SJSA1 (cell line): ENCODE data around the gene LRRC75A. TPM values are rescaled to one million over a fixed set of nuclear protein-coding genes. Genes with fewer than 3 reads are reported as not detected.
A peak's percentile ranks its signal among the peaks of the same experiment; 100 is the strongest.
"Not testable (repeated sequence)": the region's sequence is repeated elsewhere in the genome, so short reads cannot be mapped to it uniquely, and the experiment has no call there.

Source experiments
- DNase-seq, 2 experiments: peaks; one replicate each; pipeline ENCODE4 v3.0.0-alpha.2; 2015 to 2020; ENCODE audit warnings: low spot score in 2 of 2, low read depth in 1 of 2
- H3K27ac ChIP-seq: fragments of 250-450 bp; sonication (Bioruptor Pico); 2 replicates; pipeline ENCODE4 v1.5.1; 2020; ENCODE audit warnings: mild to moderate bottlenecking, moderate library complexity
- H3K27me3 ChIP-seq: fragments of 250-450 bp; sonication (Bioruptor Pico); replicated peaks from 2 replicates; pipeline ENCODE4 v1.5.1; 2020; ENCODE audit warnings: mild to moderate bottlenecking, moderate library complexity
- H3K36me3 ChIP-seq: fragments of 250-450 bp; sonication (Bioruptor Pico); 2 replicates; pipeline ENCODE4 v1.5.1; 2020; ENCODE audit warnings: mild to moderate bottlenecking
- H3K4me1 ChIP-seq: fragments of 250-450 bp; sonication (Bioruptor Pico); replicated peaks from 2 replicates; pipeline ENCODE4 v1.6.1; 2021; ENCODE audit warnings: mild to moderate bottlenecking
- H3K4me3 ChIP-seq: fragments of 250-450 bp; sonication (Bioruptor Pico); 2 replicates; pipeline ENCODE4 v1.5.1; 2020; ENCODE audit warnings: mild to moderate bottlenecking
- H3K9me3 ChIP-seq: fragments of 250-450 bp; sonication (Bioruptor Pico); replicated peaks from 2 replicates; pipeline ENCODE4 v1.5.1; 2020; ENCODE audit warnings: mild to moderate bottlenecking
- total RNA-seq: library from RNA; depleted of rRNA; stranded (reverse); fragments of >200 nt; shearing (Covaris generic); gene quantifications from 2 replicates; pipeline ENCODE4 v1.2.3, GENCODE V29; 2014; rRNA removed

LRRC75A gene, protein sequence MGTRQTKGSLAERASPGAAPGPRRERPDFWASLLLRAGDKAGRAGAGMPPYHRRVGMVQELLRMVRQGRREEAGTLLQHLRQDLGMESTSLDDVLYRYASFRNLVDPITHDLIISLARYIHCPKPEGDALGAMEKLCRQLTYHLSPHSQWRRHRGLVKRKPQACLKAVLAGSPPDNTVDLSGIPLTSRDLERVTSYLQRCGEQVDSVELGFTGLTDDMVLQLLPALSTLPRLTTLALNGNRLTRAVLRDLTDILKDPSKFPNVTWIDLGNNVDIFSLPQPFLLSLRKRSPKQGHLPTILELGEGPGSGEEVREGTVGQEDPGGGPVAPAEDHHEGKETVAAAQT
- total RNA-seq = 0.39 TPM in 1 of 2 replicates, not detected in the other

DNA sequence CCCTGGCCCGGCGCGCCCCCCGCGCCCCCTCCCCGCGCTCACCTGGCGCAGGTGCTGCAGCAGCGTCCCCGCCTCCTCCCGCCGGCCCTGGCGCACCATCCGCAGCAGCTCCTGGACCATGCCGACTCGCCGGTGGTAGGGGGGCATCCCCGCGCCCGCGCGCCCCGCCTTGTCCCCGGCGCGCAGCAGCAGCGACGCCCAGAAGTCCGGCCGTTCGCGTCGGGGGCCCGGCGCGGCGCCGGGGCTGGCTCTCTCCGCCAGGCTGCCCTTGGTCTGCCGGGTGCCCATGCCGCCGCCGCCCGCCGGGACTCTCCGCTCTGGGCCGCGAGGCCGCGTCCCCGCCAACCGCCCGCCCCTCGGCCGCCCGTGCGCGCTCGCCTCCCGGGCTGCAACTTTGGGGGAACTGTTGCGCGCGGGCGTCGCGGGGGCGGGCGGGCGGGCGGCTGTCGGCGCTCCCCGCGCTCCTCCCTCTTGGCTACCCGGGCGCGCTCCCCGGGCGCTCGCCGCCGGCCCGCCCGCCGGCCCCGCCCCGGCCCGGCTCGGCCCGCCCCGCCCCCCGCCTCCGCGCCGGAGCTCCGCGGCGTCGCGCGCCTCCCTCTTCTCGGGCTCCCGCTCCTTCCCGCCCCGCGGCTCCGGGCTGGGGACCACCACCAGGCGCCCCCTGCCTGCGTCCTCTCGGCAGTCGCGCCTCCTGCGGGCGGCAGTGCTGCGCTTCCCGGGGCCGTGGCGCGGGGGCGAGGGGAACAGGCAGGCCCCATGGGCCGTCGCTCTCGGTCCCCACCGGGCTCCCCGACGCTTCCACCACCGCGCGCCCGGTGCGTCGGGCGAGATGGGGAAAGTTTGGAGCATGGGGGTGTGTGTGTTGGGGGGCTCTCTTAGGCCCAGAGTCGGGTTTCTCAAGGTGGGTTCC lies at the start of gene LRRC75A:
LRRC75A (minus strand) TSS at position 491 of the 910 bp plus-strand sequence; CDS start at position 288, 203 bp downstream.
- Histone ChIP-seq H3K4me1 (peaks cover 10% of the 10 kb centered on the region), H3K27ac (no peak within 1 kb of the TSS), H3K4me3 (peak within 1 kb of the TSS; percentile 46), H3K27me3 (peaks cover 10% of the 10 kb centered on the region), H3K36me3 (no peaks in the 10 kb centered on the region), H3K9me3 (no peaks in the 10 kb centered on the region; the same call in 1 of the 2 replicates)
- no peak for DNase-seq

DNA sequence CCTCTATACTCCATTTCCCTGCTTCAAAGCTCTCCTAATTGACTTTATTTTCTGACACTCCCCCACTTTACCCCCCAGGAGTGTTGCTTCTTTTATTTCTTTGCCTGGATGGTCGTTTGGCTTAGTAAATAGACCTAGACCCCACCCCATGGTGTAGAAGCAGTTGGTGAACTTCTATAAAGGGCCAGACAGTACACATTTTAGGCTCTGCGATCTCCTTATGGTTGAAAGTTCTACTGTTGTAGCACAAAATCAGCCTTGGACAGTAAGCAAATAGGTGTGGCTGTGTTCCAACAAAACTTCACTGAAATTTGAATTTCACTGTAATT lies 45.1 kb upstream of the LRRC75A start:
- H3K9me3 ChIP-seq = no peaks in the 10 kb centered on the region
- no peak for DNase-seq
- no peaks in the 10 kb centered on the region for H3K4me1 ChIP-seq
- H3K27ac ChIP-seq = no peak overlapping the region
- H3K27me3 ChIP-seq = no peaks in the 10 kb centered on the region
- H3K36me3 ChIP-seq = no peaks in the 10 kb centered on the region
- H3K4me3 ChIP-seq = no peak overlapping the region

DNA sequence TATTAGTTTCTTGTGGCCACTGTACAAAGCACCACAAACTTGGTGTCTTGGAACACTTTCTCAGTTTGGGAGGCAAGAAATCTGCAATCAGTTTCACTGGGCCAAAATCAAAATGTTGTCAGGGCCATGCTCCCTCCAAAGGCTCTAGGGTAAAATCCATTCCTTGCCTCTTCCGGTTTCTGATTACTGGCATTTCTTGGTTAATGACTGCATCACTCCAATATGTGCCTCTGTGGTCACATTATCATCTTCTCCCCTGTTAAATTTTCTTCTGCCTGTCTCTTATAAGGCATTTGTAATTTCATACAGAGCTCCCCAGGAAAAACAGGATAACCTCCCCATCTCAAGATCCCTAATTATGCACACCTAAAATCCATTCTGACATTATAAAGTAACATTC lies 42.2 kb upstream of the LRRC75A start:
- no peaks in the 10 kb centered on the region for H3K4me1 ChIP-seq
- H3K36me3 ChIP-seq = no peaks in the 10 kb centered on the region
- H3K27me3 ChIP-seq = no peaks in the 10 kb centered on the region
- H3K27ac ChIP-seq = no peak overlapping the region
- no peak overlapping the region for H3K4me3 ChIP-seq
- H3K9me3 ChIP-seq = no peaks in the 10 kb centered on the region
- DNase-seq = no peak

DNA sequence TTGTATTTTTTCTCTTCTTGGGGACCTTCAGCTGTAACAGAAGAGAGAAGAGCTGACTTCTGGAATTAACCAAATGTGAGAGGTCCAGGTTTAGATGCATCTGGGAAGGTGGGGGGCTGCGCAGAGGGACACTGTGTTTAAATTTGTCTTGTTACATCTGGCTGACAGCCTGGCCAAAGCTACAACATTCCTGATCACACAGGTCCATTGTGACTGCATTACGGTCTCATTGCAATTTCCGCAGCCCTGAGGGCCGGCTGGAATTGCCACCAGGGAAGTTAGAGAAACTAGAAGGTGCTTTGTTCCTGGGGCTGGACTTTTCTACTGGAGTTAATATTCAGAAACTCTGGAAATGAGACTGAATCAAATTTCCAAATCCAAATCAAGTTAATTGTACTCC lies 37.9 kb upstream of the LRRC75A start:
- Histone ChIP-seq H3K27ac (no peak overlapping the region), H3K4me3 (no peak overlapping the region), H3K27me3 (no peaks in the 10 kb centered on the region), H3K36me3 (no peaks in the 10 kb centered on the region), H3K9me3 (no peaks in the 10 kb centered on the region), H3K4me1 (no peaks in the 10 kb centered on the region)
- DNase-seq = no peak

DNA sequence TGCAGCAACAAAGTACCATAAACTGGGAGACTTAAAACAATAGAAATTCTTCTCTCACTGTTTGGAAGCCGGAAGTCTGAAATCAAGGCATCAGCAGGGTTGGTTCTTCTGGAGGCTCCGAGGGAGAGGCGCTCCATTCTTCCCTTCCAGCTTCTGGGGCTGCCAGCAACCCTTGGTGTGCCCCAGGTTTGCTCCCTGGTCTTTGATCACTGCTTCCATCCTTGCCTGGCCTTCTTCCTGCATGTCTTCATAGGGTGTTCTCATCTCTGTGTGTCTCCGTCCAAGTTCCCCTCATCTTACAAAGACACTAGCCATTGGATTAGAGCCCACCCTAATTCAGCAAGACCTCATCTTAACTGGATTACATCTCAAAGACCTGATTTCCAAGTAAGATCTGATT lies 35.3 kb upstream of the LRRC75A start:
- Histone ChIP-seq H3K27me3 (no peaks in the 10 kb centered on the region), H3K9me3 (no peaks in the 10 kb centered on the region), H3K36me3 (no peaks in the 10 kb centered on the region), H3K4me3 (no peak overlapping the region), H3K27ac (no peak overlapping the region), H3K4me1 (no peaks in the 10 kb centered on the region)
- DNase-seq = no peak

DNA sequence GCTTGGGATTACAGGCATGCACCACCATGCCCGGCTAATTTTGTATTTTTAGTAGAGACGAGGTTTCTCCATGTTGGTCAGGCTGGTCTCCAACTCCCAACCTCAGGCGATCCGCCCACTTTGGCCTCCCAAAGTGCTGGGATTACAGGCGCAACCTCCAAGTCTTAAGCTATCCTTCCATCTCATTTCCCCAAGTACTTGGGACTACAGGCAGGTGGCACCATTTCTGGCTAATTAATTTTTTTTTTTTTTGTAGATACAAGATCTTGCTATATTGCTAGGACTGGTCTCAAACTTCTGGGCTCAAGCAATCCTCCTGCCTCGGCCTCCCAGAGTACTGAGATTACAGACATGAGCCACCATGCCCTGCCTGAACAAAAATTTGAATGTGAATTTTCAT lies 33.6 kb upstream of the LRRC75A start:
- H3K4me3 ChIP-seq, H3K27ac ChIP-seq, H3K36me3 ChIP-seq, DNase-seq, H3K27me3 ChIP-seq, H3K9me3 ChIP-seq, H3K4me1 ChIP-seq: not testable (repeated sequence)

DNA sequence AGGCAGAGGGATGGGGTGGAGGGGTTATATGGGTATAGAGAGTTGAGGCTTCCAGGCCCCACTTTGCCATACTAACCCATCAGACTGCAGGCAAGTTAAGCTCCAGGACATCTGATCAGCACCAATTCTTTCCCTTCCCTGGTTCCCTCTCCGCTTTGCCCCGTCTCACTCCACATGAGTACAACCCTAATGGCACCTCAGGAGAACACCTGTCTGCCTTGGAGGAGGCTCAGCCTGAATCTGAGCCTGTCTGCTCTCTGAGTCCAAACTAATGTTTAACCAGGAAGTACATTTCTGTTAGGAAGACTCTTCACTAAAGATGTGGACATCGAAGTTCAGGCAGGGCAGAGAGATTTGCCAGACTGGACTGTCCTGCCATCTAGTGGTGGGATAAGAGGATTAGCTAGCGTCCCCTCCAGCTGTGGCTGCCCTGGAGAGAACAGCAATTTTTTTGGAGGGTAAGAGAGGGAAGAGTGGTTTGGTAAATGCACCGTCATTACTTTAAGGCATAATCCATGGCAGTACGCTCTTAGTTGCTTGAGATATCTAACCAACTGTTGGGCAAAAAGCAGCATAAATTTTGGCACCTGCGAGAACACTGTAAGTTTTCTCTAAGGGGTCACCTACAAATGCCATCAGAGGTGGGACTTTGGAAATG lies 29.2 kb upstream of the LRRC75A start:
- Histone ChIP-seq H3K4me3 (no peak overlapping the region), H3K27ac (0 out of 2 replicates have a peak overlapping the region, but pooled peaks have one; percentile 7), H3K4me1 (peaks cover 14% of the 10 kb centered on the region), H3K27me3 (no peaks in the 10 kb centered on the region), H3K9me3 (no peaks in the 10 kb centered on the region), H3K36me3 (no peaks in the 10 kb centered on the region)
- peak; percentile 56 to 74 for DNase-seq

DNA sequence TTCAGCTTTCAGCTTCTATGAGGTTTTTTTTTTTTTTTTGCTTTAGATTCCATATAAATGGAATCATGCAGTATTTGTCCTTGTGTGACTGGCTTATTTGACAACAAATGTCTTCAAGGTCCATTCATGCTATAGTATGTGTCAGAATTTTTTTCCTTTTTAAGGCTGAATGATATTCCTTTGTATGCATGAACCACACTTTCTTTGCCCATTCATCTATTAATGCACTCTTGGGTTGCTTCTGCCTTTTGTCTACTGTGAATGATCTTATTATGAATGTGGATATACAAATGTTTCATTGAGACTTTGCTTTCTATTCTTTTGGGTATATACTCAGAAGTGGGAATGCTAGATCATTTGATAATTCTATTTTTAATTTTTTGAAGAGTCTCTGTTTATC lies 27.0 kb upstream of the LRRC75A start:
- H3K4me1 ChIP-seq = peaks cover 16% of the 10 kb centered on the region
- no peaks in the 10 kb centered on the region for H3K36me3 ChIP-seq
- H3K27me3 ChIP-seq = no peaks in the 10 kb centered on the region
- no peaks in the 10 kb centered on the region for H3K9me3 ChIP-seq
- no peak overlapping the region for H3K27ac ChIP-seq
- no peak for DNase-seq
- no peak overlapping the region for H3K4me3 ChIP-seq

DNA sequence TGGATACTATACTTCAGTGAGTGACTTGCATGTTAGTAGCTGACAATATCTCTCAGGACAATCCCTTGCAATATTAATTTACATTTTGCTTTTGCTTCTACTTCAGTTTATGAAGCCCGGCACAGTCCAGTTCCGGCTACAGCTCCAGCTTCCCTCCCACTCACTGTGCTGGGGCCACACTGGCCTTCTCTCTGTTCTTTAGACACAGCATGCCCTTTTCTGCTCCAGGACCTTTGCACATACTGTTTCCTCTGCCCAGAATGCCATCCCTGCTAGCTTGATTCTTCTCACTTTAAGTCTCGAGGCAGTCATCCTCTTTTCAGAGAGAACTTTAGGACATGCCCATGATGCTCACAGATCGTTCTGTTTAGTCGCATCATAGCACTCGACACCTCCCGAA lies 25.5 kb upstream of the LRRC75A start:
- no peak overlapping the region for H3K4me3 ChIP-seq
- DNase-seq = no peak
- no peak overlapping the region for H3K27ac ChIP-seq
- H3K4me1 ChIP-seq = peaks cover 16% of the 10 kb centered on the region
- H3K36me3 ChIP-seq = no peaks in the 10 kb centered on the region
- no peaks in the 10 kb centered on the region for H3K27me3 ChIP-seq
- no peaks in the 10 kb centered on the region for H3K9me3 ChIP-seq

DNA sequence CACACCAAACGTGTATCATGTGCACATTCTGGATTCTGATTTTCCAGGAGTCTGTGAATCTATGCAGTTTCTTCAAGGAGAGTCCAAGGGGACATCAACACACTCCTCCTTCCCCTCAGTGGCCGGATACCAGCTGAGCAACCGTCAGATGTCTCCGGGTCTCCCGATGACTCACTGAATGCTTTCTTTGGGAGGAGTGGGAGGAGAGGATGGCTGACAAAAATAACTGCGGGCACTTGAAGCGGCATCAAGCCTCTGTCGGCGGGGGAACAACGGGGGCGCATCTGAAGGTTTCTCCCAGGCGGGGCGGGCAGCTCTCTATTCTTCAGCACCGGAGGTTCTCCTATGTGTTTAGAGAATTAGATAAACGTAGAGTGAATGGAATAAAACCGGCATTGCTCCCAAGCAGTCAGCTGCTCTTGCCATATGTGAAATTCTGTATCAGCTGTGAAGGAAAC lies 24.6 kb upstream of the LRRC75A start:
- H3K27ac ChIP-seq = no peak overlapping the region
- H3K4me1 ChIP-seq = peaks cover 16% of the 10 kb centered on the region
- peak overlapping the region; percentile 7; the same call in 1 of the 2 replicates for H3K4me3 ChIP-seq
- DNase-seq = peak; percentile 68 to 73
- no peaks in the 10 kb centered on the region for H3K27me3 ChIP-seq
- H3K9me3 ChIP-seq = no peaks in the 10 kb centered on the region
- no peaks in the 10 kb centered on the region for H3K36me3 ChIP-seq

DNA sequence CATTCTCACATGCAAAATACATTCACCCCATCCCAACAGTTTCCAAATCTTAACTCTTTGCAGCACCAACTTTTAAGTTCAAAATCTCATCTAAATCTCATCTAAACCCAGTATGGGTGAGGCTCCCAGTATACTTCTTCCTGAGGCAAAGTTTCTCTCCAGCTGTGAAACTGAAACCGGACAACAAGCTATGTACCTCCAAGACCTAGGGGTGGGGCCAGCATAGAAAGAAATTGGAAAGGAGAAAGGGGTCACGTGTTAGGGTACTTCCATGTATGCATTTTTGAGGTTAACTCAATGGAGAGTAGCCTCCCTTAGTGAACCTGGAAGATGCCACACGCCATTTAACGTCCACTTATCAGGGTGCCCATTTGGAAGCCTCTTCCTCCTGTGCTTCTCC lies 23.9 kb upstream of the LRRC75A start:
- DNase-seq = no peak
- no peaks in the 10 kb centered on the region for H3K9me3 ChIP-seq
- H3K27ac ChIP-seq = no peak overlapping the region
- no peaks in the 10 kb centered on the region for H3K36me3 ChIP-seq
- peaks cover 14% of the 10 kb centered on the region for H3K4me1 ChIP-seq
- H3K4me3 ChIP-seq = no peak overlapping the region
- H3K27me3 ChIP-seq = no peaks in the 10 kb centered on the region

DNA sequence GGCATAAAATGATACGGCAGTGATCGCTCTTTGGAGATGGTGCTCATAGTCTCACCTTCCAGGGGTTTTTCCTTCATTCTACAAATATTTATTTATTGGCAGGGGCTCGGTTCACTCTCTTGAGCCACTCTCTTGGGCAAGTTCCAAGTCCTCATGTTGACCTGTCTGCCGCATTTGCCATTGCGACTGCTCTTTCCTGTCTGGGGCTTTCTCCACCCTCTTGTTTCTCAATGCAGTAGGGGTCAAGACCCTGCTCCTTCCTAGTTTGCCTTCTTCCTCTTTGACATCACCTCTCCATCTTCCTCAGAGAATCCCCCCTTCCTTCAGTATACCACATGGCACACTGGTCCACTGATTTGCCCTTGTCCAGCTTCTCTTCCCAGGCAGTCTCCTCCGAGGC lies 21.9 kb upstream of the LRRC75A start:
- H3K36me3 ChIP-seq = no peaks in the 10 kb centered on the region
- H3K27me3 ChIP-seq = no peaks in the 10 kb centered on the region
- no peak overlapping the region for H3K27ac ChIP-seq
- DNase-seq = no peak
- no peak overlapping the region for H3K4me3 ChIP-seq
- H3K9me3 ChIP-seq = no peaks in the 10 kb centered on the region
- H3K4me1 ChIP-seq = peaks cover 12% of the 10 kb centered on the region

DNA sequence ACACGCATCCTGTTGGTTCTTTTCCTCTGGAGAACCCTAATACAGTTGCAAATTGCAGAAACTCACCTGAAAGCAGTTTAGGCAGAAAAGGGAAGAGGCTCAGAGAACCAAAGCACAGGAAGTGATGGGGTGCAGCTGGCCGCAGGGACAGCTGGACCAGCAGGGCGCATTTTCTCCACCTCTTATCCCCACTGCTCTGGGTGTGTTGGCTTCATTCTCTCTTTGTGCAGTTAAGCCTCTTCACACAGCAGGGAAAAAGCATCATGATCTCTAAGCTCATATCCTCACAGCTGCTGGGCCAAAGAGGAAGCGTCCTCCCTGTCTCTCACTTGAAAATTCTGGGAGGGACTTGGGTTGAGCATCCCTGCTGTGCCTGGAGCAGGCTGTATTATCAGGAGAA lies 20.0 kb upstream of the LRRC75A start:
- H3K36me3 ChIP-seq = no peaks in the 10 kb centered on the region
- H3K4me1 ChIP-seq = peaks cover 11% of the 10 kb centered on the region
- H3K9me3 ChIP-seq = no peaks in the 10 kb centered on the region; the same call in 1 of the 2 replicates
- H3K27ac ChIP-seq = no peak overlapping the region
- H3K4me3 ChIP-seq = no peak overlapping the region
- no peaks in the 10 kb centered on the region for H3K27me3 ChIP-seq
- DNase-seq = no peak

DNA sequence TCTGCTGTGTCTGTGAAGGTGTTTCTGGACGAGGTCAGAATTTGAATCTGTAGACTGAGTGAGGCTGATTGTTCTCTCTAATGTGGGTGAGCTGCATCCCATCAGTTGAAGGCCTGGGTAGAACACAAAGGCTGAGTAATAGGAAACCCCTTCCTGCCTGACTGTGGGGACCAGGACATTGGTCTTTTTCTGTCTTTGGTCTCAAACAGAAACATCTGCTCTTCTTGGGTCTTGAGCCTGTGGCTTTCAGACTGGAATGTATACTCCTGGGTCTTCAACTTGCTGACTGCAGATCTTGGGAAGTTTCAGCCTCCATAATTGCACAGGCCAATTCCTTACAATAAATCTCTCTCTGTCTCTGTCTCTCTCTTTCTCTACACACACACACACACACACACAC lies 19.6 kb upstream of the LRRC75A start:
- H3K4me3 ChIP-seq = no peak overlapping the region
- no peaks in the 10 kb centered on the region for H3K36me3 ChIP-seq
- H3K27me3 ChIP-seq = no peaks in the 10 kb centered on the region
- no peak for DNase-seq
- no peak overlapping the region for H3K27ac ChIP-seq
- H3K4me1 ChIP-seq = peaks cover 6% of the 10 kb centered on the region
- no peaks in the 10 kb centered on the region; the same call in 1 of the 2 replicates for H3K9me3 ChIP-seq
